SK-N-SH (cell line): Measurements from ENCODE around the gene ZC3H12A.

Experiments used
- CHD2 ChIP-seq: fragments of 150-350 bp; IDR thresholded peaks from 2 replicates; pipeline ENCODE4 v1.6.1; 2018; ENCODE audit warnings: low read length; ENCODE audit not compliant: partially characterized antibody
- EP300 ChIP-seq, 2 experiments: IDR thresholded peaks; 2 replicates each; pipeline versions ENCODE4 v1.4.0 to v1.6.1; 2012; ENCODE audit warnings: borderline replicate concordance in 1 of 2, low read depth in 1 of 2, low read length in 1 of 2
- MXI1 ChIP-seq: IDR thresholded peaks from 2 replicates; pipeline ENCODE4 v1.6.1; 2012; ENCODE audit warnings: mild to moderate bottlenecking, low read depth, low read length, improper control_type of control experiment
- NRF1 ChIP-seq: IDR thresholded peaks from 2 replicates; pipeline ENCODE4 v1.6.1; 2012; ENCODE audit warnings: low read depth, mild to moderate bottlenecking, low read length
- PBX3 ChIP-seq: IDR thresholded peaks from 2 replicates; pipeline ENCODE4; 2012
- POLR2AphosphoS5 ChIP-seq: IDR thresholded peaks from 2 replicates; pipeline ENCODE4 v1.6.1; 2012; ENCODE audit warnings: low read depth, low read length
- RFX5 ChIP-seq: IDR thresholded peaks from 2 replicates; pipeline ENCODE4 v1.6.1; 2012; ENCODE audit warnings: mild to moderate bottlenecking, improper control_type of control experiment, low read length
- USF1 ChIP-seq: IDR thresholded peaks from 2 replicates; pipeline ENCODE4 v1.4.0; 2012; ENCODE audit warnings: low read depth, borderline replicate concordance
- YY1 ChIP-seq: IDR thresholded peaks from 2 replicates; pipeline ENCODE4 v1.4.0; 2012; ENCODE audit warnings: low read depth, mild to moderate bottlenecking
- TF ChIP-seq, protein P1 (sequence below): fragments of 200-600 bp; sonication (generic); IDR thresholded peaks from 2 replicates; pipeline ENCODE4 v1.6.1; 2017; ENCODE audit warnings: antibody characterized with exemption, mild to moderate bottlenecking, moderate library complexity

GRCh38 chr1:37449936-37450335 lies 24.4 kb upstream of the ZC3H12A start:
- TF ChIP-seq EP300 (IDR thresholded peaks at IDR 0.05; ENCODE audit: borderline replicate concordance in 1 of 2, low read depth in 1 of 2, low read length in 1 of 2) = no peak
- TF ChIP-seq, protein P1, sequence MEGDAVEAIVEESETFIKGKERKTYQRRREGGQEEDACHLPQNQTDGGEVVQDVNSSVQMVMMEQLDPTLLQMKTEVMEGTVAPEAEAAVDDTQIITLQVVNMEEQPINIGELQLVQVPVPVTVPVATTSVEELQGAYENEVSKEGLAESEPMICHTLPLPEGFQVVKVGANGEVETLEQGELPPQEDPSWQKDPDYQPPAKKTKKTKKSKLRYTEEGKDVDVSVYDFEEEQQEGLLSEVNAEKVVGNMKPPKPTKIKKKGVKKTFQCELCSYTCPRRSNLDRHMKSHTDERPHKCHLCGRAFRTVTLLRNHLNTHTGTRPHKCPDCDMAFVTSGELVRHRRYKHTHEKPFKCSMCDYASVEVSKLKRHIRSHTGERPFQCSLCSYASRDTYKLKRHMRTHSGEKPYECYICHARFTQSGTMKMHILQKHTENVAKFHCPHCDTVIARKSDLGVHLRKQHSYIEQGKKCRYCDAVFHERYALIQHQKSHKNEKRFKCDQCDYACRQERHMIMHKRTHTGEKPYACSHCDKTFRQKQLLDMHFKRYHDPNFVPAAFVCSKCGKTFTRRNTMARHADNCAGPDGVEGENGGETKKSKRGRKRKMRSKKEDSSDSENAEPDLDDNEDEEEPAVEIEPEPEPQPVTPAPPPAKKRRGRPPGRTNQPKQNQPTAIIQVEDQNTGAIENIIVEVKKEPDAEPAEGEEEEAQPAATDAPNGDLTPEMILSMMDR = no peak
- TF ChIP-seq PBX3 = no peak
- TF ChIP-seq MXI1 = no peak
- TF ChIP-seq YY1 = no peak
- no peak for TF ChIP-seq RFX5
- TF ChIP-seq USF1 = no peak
- TF ChIP-seq NRF1 = no peak
- TF ChIP-seq CHD2 = no peak
- no peak for TF ChIP-seq POLR2AphosphoS5
